ENCODE results near the gene PPIF. TPM values are rescaled to one million over a fixed set of nuclear protein-coding genes. Genes with fewer than 3 reads are reported as not detected.

PPIF gene
- total RNA-seq, 2 donors from 2014 or later = 20.4 to 23.9 TPM

GRCh38 chr10:79312601-79313187 is 34.6 kb upstream of the PPIF start:
- intact Hi-C loops (cut with DNase I) = no loop called here
- DNase-seq (ENCODE audit: low spot score) = no peak

DNA sequence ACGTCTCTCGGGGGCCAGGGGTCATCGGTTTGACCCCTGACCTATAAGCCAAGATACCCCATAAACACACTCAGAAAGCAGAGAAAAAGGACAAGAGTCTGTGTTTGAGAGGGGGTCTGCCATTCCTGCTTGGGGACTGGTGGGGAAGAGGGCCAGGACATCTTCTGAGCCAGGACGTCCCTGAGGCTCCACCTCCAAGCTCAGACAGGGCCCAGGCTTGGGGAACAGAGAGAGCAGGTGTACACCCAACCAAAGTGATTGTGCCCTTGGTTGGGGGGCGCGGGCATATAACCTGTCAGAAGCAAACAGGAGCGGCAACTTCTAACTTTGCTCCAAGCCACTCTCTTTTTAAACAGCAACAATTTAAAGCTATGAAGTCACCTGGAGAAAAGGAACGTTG is 33.9 kb upstream of the PPIF start:
- DNase-seq (ENCODE audit: low spot score) = no peak
- intact Hi-C loops (cut with DNase I) = no loop called here

DNA sequence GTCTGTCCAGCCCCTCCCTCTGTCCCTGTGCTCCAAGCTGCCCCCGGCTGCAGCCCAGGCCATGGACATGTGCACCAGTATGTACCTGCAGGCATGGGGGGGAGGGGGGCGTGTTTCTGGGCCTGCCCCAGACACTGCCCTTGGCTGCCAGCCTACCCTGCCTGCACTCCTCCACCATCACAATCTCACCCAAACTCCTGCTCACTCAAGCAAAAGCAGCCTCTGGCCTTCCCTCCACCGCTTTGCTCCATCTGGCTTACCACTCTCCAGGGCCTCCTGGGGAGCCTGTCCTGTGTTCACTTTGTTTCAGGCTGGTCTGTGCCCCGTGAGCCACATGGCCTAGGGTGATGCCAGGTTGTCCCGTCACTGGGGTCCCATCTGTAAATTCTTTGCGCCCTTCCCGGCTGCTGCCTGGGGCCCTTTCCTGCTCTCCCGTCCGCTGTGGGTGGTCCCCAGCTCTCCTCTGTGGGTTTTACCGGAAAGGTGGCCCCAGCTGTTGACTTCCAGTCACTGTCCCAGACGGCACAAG is 33.3 kb upstream of the PPIF start:
- DNase-seq (ENCODE audit: low spot score) = no peak
- intact Hi-C loops (cut with DNase I) = no loop called here

DNA sequence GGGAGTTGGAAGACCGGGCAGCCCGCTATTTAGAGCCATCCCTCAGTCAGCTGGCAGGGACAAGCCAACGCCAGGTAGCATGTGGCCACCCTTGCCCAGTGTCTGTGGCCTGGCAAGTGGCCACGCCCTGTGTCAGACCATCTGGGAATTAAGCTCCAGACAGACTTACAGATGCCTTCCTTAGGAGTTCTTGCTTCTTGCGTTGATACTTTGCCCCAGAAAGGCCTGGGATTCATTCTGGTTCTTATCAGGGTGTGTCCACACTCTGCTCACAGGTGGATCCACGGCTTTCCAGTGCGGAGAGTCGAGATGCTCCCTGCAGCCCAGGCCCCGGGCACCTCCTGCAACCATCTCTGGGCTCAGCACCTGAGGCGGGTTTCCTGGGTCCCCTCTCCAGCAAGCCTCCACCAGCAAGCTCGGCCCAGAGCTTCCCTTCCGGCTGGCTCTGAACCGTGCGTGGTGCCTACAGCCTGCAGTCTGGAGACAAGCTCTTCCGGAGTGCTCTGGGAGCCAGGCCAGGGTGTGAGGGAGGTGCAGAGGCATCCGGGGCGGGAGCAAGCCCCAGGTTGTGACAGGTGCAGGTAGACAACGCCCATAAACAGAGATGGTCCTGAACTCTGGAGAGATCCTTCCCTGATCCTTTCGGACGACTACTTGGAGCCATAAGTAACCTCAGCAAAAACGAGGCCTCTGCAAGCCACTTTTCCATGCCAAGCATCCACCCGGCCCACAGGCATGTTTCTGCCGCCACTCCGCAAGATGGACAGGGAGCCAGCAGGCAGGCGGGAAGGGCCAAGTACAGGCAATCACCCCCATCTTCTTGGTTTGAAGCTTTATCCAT is 32.3 kb upstream of the PPIF start:
- peak; percentile 67 for DNase-seq (ENCODE audit: low spot score)
- intact Hi-C loops (cut with DNase I) = no loop called here

GRCh38 chr10:79315602-79315920 is 31.7 kb upstream of the PPIF start:
- DNase-seq (ENCODE audit: low spot score) = no peak
- intact Hi-C loops (cut with DNase I) = no loop called here

DNA sequence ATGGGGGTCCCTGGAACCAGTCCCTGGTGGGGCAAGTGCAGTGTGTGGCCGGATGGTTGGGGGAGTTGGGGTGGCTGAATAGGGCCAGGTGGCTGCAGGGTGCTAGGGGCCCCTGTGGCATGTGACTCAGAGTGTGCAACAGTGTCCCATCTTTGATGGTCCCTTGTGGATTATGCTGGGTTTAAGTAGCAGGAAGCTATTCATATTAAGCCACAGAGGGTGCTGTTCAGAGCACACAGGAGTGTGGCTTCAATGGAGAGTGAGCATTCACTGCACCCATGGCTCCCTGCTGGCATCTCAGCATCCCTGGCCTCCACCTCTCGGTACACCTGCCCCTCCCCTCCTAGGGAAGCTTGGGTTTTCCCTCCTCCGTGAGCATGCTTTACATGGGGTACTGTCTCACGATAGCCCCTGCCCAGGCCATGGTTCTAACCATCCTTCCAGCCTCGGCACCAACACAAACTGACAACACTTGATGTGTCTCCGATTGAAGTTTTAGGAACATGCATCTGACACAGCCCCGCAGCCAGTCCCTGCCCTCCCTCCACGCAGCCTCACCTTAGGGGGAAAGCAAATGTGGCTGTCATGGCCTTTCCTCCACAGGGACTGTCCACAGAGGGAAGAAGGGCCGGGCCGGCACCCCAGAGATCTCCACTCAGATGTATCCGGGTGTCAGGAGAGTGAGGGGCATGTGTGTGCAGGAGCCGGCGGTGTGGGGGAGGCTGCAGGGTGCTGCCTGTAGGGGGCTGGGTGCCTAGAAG is 30.4 kb upstream of the PPIF start:
- intact Hi-C loops (cut with DNase I) = no loop called here
- DNase-seq (ENCODE audit: low spot score) = peak; percentile 72

GRCh38 chr10:79318369-79318768 is 28.9 kb upstream of the PPIF start:
- intact Hi-C loops (cut with DNase I) = no loop called here
- no peak for DNase-seq (ENCODE audit: low spot score)

- no peak for DNase-seq (ENCODE audit: low spot score)
- intact Hi-C loops (cut with DNase I) = no loop called here
Measured at GRCh38 chr10:79319115-79319771, 28.0 kb upstream of the PPIF start.

- intact Hi-C loops (cut with DNase I) = no loop called here
- DNase-seq (ENCODE audit: low spot score) = no peak
Measured at GRCh38 chr10:79320316-79320715, 27.0 kb upstream of the PPIF start.

GRCh38 chr10:79320820-79321493 is 26.3 kb upstream of the PPIF start:
- peak; percentile 58 for DNase-seq (ENCODE audit: low spot score)
- intact Hi-C loops (cut with DNase I) = no loop called here

DNA sequence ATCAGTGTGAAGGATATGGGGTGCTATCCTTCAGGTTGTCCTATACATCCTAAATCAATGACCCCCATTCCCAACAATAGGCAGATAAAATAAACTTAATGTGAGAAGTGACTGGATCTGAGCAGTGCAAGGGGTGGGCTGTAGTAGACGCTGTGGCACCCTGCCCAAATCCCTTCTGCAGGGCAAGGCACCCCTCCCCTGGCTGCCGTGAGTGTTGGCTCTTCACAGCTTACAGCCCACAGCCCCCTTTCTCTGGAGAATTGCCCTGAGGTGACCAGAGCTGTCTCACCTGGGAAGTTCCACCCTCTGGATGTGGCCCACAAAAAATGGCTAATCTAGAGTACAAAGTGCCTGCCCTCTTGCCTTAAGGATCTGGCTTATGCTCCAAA is 25.8 kb upstream of the PPIF start:
- intact Hi-C loops (cut with DNase I) = no loop called here
- DNase-seq (ENCODE audit: low spot score) = no peak

DNA sequence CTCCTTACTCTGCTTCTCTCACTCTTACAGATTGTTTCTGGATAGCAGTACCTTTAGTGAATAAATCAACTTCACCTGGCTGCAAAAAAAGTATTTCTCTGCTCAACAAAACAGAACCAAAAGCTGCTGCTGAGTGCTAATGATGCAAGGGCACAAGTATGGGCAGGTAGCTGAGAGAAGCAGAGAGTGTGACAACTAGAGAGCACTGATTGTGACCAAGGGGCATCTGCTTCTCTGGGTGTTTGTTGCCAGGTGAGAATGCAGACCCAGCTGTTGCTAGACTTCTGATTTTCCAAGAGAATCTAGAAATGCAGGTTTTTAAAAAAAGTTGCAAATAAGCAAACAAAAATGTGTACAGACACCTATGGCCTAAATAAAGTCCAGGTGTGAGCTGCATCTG is 25.3 kb upstream of the PPIF start:
- intact Hi-C loops (cut with DNase I) = no loop called here

DNA sequence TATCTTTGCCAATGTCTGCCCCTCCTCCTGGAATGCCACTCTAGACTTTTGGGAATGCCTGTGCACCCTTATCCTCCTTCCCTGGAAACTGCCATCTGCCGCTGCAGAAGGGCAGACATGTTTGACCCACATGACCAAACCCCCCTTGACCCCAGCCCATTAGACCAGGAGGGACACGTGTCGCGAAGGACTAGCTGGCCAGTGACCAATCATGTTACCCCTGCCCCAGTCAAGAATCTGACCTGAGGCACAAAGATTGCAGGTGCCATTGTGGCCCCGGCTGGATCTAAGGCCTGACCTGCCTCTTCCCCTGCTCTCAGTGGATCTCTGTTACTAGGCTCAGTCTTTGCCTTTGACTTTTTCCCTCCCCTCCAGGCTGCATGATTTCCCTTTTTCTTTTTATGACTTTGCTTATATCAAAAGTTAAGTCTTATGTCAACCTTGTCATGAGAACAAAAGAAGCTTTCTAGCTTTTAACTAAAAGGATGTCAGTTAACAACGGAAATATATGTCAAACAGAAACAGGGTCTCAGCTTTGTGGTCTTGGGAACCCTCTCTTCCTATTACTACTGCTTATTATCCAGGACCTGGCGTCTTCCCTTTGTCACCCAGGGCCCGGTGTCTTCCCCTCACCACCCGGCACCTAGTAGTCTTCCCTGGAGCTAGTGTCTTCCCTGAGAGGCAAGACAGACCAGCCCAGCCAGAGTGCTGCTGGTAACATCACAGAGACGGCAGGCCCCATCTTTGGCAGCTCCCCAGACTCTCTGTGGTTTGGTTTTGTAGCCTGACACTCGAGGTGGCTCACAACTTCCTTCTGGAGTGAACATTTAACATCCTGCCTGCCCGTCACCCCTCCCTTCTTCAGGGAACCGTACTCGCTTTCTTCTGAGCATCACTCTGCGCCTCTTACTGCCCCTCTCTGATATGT is 24.4 kb upstream of the PPIF start:
- peak; percentile 90 for DNase-seq (ENCODE audit: low spot score)
- intact Hi-C loops (cut with DNase I) = no loop called here

More for the DNA sequence above, 25.3 kb upstream of the PPIF start:
- no peak for DNase-seq (ENCODE audit: low spot score)

DNA sequence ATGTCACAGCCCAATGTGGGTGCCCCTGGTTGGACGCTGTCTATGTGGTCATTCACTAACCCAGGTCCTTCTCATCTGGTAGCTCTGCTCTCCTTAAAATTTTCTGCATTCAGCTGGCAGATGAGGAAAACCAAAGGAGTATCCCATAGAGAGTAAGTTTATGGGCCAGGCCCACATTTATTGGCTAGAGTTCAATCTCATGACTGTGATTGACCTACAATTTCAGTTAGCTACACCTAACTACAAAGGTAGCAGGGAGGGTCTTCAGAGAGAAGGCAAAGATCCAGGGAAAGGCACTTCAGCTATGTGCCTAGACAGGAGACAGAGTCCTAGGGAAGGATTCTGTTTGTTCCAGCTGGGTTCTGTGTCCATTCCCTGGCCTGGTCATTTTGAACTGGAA is 23.7 kb upstream of the PPIF start:
- intact Hi-C loops (cut with DNase I) = no loop called here
- DNase-seq (ENCODE audit: low spot score) = no peak

GRCh38 chr10:79324032-79324695 is 23.1 kb upstream of the PPIF start:
- intact Hi-C loops (cut with DNase I) = no loop called here
- no peak for DNase-seq (ENCODE audit: low spot score)

DNA sequence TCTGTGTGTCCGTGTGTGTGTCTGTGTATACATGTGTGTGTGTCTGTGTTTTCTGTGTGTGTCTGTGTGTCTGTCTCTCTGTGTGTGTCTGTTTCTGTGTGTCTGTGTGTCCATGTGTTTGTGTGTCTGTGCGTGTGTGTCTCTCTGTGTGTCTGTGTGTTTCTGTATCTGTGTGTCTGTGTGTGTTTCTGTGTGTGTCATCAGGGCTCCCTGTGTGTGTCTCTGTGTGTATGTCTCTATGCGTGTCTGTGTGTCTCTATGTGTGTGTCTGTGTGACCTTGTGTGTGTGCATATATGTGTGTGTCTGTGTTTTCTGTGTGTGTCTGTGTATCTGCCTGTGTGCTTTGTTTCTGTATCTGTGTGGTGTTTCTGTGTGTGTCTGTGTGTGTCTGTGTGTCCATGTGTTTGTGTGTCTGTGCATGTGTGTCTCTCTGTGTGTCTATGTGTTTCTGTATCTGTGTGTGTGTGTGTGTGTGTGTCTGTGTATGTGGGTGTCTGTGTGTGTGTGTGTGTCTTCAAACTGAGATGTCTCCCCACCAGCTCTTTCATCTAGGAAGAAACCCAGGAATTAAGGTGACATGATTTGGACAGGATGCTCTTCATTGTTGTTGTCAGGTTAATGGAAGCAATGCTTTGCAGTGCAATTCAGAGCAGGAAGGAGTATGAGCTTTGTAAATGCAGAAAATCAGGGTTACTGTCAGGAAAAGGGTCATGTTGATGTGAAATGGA is 20.7 kb upstream of the PPIF start:
- no peak for DNase-seq (ENCODE audit: low spot score)

GRCh38 chr10:79327090-79327457 is 20.2 kb upstream of the PPIF start:
- DNase-seq (ENCODE audit: low spot score) = no peak

More for the DNA sequence above, 20.7 kb upstream of the PPIF start:
- intact Hi-C loops (cut with DNase I) = no loop called here

More at GRCh38 chr10:79327090-79327457, 20.2 kb upstream of the PPIF start:
- intact Hi-C loops (cut with DNase I) = no loop called here

Data from posterior vena cava (tissue), 2 donors.